GM18508 (cell line): ENCODE results near the gene ERG28.

Experiments
- ATAC-seq: cut with Tn5 transposase; IDR thresholded peaks from one replicate; pipeline ENCODE4 v1.9.1; 2021; ENCODE audit warnings: moderate number of reproducible peaks; ENCODE audit not compliant: insufficient read depth, unreplicated experiment

ERG28 gene

DNA sequence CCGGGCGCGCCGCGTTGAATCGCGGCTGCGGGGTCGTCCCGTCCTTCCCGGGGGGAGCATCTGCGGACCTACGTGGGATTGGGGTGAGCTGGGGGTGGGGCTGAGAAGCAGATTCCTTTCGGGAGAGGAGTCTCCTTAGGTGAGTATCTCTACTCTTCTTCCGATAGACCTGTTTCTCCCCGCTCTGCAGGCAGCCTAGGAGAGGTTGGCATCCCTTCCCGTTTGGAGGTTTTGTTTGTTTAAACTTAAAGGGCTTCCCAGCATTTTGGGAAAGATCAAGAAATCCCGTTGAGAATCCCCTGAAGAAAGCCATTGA is 781 bp upstream of the ERG28 start:
- ATAC-seq: no peak

DNA sequence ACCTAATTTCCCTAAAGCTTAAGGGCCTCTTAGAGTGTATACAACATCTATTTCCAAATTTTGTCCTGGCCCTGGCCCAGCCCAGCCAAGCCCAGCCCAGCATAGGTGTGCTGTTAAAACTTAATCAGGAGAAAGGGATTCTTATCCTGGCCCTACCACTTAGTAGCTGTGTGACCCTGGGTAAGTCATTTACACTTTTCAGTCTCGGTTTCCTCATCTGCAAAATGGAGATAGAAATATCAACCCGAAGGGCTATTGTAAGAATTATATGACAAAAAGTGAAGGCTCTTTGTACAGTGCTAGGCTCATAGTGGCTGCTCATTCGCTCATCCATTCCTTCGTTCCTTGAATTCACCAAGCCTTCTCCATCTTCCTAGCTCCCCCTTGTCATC is 442 bp downstream of the ERG28 start:
- no peak for ATAC-seq

DNA sequence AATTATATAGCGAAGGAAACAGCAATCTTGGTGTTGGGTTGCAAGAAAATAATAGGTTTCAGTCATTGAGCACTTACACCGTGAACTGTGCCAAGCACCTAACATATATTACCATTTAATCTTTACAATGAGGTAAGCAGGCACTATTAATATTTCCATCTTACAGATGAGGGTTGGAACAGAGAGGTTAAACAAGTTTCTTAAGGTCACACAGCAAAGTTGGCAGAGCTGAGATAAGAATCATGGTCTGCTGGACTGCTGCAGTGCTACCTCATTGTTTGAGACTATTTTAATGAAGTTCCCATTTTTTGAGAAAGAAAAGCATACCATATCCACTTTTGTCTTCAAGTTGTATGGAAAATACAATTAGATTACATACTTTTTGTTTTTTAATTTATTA is 1.7 kb downstream of the ERG28 start:
- ATAC-seq: no peak

DNA sequence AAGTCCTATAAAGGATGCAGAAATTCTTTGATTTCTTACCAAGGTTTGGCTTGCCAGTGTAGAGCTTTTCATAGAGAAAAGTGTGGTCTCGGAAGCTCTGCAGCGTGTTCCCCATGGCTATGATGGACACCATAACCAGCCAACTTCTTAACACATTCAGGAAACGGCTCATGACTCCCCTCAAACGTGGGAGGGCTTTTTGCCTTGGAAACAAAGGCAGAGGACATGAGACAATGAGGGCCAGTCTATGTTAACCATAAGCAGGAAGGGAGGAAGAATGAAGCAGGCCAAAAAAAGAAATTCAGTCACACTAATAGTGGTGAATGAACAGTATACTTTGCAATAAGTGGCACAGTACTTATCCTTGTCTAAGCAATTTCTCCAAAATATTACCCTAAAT is 3.3 kb downstream of the ERG28 start:
- ATAC-seq: no peak

DNA sequence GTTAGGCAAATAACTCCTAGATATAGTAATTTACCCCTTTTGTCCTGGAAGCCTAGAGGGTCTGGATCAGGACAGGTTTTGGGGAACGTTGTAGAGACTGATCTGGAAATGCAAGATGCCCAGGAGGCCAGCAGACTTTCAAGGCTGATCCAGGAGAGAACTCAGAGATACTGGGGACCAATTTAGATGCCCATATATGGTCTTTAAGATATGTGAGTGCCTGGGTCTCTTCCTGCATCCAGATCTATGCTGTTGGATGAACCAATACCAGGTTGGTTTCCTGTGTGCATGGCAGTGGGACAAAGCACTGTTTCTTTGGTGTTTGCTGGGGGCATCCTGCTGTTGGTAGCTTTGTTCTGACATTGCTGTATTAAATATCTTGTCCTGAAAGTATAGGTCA is 5.4 kb downstream of the ERG28 start:
- no peak for ATAC-seq

DNA sequence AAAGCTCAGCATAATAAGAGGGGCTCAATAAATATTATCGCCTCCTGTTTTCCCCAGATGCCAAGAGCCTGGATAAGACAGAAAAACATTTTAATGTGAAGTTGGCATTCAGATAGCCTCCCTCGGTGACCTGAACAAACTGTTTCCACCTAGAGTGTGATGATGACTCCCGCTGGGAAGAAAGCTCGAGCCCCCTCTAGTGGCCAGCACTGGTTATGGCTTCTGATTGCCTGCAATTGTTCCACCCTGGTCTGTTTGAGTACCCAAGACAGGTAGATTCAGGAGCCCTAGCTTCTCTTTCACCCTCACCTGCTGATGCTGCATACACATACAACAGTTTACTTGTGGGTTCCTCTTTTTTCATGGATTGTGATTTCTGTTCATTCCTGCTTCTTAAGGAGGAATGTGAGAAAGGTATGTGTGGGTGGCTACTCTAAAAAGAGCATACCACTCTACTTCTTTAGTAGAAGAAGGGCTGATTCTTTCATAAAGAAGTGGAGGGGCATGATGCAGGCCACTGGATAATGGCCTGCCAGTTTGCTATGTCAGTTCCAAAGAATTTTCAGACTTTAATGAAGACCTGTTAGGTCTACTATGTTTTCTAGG is 6.4 kb downstream of the ERG28 start:
- ATAC-seq: no peak

DNA sequence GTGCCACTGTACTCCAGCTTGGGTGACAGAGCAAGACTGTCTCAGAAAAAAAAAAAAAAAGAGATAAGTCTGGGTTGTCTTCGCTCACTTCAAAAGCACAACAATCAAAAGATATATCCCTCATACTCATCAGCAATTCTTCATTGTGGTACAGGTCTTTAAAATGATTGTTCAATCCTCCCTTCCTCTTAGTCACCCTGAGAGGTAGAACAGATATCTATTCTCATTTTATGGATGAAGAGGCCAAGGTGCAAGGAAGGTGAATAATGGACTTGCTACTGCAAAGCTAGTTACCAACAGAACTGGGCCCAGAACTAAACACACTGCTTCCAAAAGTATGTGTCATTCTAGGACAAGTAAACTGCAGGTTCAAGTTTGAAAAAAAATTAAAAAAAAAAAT is 7.1 kb downstream of the ERG28 start:
- ATAC-seq: no peak

DNA sequence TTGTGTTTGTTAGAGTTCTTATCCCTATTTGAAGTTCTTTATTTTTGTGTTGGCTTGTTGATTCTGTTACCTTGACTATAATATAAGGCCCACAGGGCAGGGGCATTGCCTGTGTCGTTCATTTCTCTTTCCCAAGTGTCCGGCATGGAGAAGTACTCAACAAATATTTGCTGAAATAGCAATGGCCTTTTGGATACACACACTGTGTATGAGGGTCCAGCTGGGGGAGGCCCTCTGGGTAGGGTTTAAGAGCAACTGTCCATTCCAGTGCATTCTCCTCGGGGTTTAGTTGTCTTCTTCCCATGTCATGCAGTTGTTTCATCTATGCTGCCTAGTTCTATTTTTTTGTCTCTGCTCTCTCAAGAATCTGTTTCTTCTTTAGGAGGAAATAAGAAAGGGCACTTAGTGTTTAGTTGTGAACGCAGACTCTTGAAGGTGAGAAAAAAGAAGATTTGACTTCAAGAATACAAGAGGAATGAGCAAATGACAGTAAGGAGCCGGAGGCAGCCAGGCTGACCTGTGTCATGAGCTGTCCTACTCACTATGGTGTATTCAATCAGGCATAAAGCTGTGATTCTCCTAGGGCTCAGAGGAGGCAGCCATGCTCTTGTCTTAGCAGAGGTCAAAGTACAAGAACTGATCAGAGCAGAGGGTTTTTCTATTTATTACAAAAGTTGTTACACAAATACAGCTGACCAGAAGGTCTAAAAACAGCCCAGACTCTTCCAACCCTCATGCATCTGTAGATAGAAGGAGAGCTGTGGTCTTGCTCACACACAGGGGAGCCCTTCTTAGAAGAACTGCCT is 10.2 kb downstream of the ERG28 start:
- ATAC-seq: no peak

DNA sequence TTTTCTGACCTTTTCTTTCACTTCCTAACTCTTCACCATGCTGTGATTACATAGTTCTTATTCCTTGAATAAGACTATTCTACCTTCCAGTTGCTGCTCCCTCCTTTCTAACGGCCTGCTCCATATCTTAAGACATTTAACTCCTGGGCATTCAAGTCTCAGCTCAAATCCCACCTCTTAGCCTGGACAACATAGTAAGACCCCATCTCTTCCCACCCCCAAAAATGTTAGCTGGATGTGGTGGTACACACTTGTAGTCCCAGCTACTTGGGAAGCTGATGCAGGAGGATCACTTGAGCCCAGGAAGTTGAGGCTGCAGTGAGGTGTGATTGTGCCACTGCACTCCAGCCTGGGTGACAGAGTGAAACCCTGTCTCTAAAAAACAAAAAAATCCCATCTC is 10.9 kb downstream of the ERG28 start:
- no peak for ATAC-seq

DNA sequence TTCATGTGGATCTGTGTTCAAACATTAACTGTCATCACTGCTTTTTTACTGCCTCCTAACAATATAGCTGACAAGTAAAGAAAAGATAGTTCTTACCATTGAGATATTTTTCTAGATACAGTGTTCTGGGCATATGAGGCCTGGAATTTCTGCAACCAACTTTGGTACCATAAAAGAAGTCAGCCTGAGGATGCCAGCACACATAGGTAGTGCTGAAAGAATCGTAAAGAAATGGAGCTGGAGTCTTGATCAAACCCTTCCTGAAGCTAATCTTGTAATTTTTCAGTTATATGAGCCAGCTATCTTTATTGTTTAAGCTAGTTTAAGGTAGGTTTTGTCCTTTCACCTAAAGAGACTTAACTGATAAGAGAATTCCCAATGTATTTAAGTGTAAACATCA is 11.3 kb downstream of the ERG28 start:
- no peak for ATAC-seq

DNA sequence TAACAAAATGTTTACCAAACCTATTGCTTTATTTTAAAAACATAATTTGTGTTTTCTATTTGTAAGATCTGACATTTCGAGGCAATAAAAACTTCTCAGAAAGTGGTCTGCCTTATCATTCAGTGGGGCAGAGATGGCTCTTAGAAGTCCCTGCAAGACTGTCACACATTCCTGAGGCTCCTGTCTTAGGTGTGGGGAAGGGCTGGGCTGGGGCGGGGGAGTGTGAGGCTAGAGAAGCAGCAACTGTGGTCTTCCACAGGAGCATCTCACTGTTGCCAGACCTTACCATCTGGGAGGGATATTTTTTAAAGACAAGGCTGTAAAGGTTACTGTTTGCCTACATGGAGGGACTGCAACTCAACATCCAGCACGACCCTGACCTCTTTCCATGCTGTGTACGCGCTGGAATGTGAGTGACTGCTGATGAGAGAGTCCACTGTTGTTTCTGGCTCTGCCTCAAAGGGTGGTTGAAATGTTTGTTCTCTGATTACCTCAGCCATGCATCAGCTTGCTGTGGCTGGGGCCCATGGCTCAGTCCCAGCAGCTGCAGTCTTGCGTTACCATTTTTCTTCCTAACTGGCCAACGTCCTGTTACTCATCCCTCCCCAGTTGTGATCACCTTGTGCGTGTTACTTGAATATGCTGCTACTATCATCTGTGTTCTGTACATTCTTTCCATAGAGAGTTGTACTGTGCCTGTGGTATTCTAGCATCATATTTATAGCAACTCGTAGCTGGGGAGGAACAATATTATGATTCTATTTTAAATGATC is 12.4 kb downstream of the ERG28 start:
- no peak for ATAC-seq

DNA sequence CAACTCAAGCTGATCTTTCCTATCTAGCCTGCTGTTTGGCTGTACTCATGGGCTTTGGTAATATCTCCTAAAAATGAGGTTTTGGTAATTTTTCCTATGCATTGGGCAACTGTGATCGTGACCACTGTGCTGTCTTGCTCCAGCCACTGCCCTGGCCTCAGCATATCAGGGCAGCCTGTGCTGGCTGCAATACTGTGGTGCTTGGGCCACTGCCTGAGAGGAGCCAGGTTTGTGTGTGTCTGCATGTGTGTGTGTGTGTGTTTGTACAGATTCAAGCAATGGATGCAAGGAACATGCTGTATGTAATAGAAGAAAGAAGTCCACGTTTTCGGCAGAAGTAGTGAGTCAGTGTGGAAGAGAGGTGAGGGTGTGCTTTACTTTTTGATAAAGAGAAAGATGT is 13.0 kb downstream of the ERG28 start:
- no peak for ATAC-seq

DNA sequence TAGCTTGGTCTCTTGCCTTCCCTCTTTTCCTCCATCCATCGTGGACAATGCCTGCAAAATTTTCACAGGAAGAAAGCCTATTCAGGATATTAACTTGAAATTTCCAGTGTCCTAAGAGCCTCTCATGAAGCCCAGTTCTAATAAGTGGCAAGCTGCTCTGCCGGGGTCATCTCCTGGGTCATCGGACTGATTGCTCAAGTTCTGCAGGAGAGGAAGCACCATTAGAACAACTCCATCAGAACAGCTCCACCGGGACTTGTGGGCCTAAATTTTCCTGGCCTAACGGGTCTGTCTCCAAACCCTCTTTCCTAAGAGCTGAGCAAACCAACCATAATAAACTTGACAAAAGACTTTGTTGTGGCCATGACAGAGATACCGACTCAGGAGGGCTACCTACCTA is 13.9 kb downstream of the ERG28 start:
- no peak for ATAC-seq

DNA sequence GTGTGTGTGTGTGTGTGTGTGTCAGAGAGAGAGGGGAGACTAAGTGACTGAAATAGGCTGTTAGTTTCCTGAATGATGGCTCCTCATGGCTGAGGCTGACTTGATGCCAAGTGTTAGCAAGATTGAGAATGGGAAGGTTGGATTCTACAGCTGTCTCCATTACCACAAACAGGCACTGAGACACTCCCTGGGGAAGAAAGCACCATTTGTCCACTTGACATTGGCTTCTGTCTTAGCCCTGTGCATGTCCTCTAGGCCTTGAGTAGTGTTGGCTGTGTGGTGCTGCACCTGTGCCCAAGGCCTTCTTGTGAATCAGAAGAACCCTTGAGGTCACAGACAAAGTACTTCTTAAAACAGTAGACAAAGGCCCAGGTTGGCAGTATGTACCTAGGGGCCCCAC is 15.6 kb downstream of the ERG28 start:
- no peak for ATAC-seq

DNA sequence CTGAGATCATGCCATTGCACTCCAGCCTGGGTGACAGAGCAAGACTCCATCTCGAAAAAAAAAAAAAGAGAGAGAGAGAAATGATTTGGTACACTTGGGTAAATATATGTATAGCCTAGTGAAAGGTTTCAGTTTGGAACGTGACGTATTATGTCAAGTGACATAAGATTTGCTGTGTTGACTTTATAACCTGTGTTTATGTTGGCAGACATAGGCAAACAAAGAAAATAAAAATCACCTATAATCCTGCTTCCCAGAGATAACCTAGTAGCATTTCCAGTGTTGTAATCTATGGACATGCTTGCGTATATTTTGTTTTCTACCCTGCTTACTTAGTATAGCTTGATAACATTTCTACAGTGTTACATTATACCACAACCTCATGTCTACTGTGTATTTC is 16.7 kb downstream of the ERG28 start:
- ATAC-seq: no peak

DNA sequence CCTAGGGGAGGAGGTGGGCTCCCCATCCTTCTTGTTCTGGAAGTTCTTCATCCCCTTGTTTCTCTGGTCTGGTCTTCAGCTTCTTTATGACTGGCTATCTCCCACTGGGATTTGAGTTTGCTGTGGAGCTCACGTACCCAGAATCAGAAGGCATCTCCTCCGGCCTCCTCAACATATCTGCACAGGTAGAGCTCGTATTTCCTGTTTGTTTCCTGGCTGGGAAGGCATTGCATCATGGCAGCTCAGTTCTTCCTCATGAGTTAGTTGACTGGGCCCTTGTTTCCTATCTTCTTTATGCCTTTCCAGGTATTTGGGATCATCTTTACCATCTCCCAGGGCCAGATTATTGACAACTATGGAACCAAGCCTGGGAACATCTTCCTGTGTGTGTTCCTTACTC is 19.8 kb downstream of the ERG28 start:
- ATAC-seq: no peak

DNA sequence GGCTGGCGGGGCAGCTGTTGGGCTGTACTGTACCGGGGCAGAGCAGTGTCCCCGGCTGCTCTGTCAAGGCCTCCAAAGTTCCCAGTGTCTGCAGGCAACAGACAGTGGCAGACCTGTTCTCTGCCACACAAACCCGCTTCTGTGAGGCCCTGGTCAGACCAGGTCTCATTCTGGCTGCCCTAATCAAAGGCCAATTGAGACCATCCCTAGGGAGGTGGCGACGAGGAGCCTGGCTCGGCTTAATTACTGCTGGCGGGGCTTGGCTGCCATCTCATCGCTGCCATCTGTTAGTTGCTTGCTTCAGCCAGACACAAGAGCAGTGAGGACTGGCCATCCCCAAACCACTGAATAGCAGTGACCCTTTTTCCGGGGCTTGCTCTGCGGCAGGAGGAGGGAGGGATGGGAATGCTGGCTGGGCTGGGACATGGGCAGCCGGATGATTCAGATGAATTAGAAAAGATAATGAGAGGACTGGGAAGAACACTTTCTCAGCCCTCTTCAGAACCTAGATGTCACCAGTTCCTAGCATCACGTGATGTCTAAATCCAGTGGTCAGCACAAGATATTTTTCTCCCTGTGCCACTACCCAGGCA is 24.5 kb downstream of the ERG28 start:
- ATAC-seq: no peak

DNA sequence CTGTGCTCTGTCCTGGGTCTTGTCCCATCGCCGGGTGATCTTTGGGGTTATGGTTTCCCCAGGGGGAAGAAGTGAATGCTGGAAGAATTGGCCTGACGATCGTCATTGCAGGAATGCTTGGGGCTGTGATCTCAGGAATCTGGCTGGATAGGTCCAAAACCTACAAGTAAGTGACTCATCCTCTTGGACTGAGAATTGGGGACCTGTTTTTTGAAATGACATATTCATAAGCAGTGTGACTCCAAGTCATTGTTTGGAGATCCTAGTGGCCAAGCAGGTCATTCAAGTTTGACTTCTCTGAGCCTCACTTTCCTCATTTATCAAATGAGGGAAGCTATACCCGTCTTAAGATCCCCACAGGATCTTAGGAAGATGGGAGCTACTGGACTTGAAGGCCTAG is 25.8 kb downstream of the ERG28 start:
- ATAC-seq: no peak

DNA sequence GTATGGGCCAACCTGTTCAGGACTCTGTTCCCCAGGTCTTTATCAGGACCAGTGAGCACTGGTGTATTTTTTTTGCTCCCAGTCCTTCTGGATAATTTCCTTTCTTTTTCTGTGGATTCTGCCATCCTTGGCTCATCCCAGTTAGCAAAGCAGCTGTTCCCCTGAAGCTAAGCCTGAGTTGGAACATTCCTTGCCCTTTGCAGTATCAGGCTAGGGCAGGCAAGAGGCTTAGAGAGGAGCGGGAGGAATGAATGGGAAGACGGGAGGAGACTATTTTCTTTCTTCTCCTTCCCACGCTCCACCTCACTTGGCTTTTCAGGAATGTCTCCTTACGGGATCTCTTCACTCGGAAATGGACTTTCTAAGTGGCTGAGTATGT is 29.2 kb downstream of the ERG28 start:
- ATAC-seq: no peak

DNA sequence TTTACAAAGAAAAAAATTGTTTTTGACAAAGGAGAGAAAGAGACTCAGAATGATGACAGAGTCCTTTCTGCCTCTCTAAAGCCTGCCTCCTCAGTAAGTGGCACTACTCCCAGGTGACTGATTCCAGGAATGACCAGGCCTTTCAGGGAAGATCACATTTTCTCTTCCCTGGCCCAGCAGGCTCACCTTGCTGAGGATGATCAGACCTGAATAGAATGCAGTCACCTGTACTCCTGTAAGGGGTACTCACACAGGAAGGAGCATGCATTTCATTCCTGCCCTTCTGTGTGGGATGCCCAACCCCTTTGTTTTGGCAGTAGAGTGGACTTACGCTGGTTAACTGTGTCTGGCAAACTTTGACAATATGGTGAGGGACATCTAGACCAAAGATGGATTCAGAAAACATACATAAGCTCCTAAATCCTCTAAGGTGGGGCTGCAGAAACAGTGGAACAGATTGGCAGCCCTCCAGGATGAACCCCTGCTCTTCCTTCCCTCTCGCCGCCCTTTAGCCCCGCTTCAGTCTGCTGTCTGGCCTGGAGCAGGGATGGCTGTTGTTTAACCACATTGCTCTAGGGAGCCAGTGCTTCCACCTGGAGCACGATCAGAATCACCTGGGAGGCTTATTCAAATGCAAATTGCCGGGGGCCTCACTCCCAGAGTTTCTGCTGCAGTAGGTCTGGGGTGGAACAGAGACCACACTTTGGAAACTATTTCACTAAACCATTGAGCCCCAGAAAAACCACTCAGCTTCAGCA is 29.8 kb downstream of the ERG28 start:
- no peak for ATAC-seq

DNA sequence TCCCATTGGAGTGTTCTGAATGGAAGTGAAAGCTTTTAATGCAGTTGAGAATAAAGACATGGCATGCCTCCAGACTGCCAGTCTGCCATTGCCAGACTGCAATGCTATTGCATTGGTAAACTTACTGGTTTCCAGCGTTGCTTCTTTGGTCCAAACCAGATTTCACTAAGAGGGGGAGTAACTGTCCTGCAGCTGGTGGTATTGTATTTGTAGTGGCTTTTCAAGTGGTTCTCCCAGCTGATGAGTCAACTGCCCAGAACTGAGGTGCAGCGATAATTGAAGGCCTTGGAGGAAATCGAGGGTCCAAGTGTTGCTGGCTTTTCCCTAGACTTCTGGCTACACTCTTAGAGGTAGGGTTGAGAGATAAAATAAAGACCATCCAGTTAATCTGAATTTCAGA is 31.9 kb downstream of the ERG28 start:
- ATAC-seq: no peak
